ENCODE data around the gene FAM117B. TPM values are rescaled to one million over a fixed set of nuclear protein-coding genes. Genes with fewer than 3 reads are reported as not detected.
A peak's percentile ranks its signal among the peaks of the same experiment; 100 is the strongest.

Gene FAM117B
- total RNA-seq, 2 donors from 2014 or later = 32.1 to 34.0 TPM

DNA sequence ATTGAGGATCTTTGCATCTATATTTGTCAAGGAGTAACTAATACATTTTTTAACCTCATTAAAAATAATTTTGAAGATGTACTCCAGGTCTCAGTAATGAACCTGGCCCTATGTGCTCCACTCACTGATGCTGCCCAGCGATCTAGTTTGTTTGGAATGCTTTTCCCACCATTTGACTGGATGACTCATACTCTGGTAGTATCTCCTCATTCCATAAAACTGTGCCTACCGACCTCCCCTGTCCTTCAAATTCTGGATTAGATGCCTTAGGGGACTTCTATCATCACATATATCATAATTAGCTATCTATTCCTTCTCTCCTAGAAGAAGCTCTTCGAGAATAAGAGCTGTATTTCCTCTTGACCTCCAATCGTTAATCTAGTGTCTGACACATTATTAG, 83.8 kb downstream of the FAM117B start:
- H3K36me3 ChIP-seq (ENCODE audit: control insufficient read depth, insufficient read depth, low read length) = no peaks in the 10 kb centered on the region
- Mint-ChIP-seq H3K36me3 (ENCODE audit: low read depth) (peaks cover 14% of the 10 kb centered on the region), H3K9me3 (peaks cover 27% of the 10 kb centered on the region), H3K4me1 (peaks cover 10% of the 10 kb centered on the region), H3K27ac (peak overlapping the region; percentile 50), H3K4me3 (no peak overlapping the region), H3K27me3 (ENCODE audit: insufficient read depth) (no peaks in the 10 kb centered on the region)
- H3K4me3 ChIP-seq (ENCODE audit: low read length) = no peak overlapping the region
- no peaks in the 10 kb centered on the region for H3K27me3 ChIP-seq (ENCODE audit: control insufficient read depth, insufficient read depth, low read length, poor library complexity, severe bottlenecking)
- no peak overlapping the region for H3K9ac ChIP-seq (ENCODE audit: extremely low read depth, low read length, poor library complexity, severe bottlenecking)
- DNase-seq = no peak
- 84 to 86% methylated on average over 4 of the region's 4 CpGs for WGBS, 2 experiments (ENCODE audit: insufficient coverage in 1 of 2, insufficient read length in 1 of 2)
- H3K9me3 ChIP-seq (ENCODE audit: control insufficient read depth, low read length) = peaks cover 23% of the 10 kb centered on the region
- TF ChIP-seq, protein P1, sequence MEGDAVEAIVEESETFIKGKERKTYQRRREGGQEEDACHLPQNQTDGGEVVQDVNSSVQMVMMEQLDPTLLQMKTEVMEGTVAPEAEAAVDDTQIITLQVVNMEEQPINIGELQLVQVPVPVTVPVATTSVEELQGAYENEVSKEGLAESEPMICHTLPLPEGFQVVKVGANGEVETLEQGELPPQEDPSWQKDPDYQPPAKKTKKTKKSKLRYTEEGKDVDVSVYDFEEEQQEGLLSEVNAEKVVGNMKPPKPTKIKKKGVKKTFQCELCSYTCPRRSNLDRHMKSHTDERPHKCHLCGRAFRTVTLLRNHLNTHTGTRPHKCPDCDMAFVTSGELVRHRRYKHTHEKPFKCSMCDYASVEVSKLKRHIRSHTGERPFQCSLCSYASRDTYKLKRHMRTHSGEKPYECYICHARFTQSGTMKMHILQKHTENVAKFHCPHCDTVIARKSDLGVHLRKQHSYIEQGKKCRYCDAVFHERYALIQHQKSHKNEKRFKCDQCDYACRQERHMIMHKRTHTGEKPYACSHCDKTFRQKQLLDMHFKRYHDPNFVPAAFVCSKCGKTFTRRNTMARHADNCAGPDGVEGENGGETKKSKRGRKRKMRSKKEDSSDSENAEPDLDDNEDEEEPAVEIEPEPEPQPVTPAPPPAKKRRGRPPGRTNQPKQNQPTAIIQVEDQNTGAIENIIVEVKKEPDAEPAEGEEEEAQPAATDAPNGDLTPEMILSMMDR (conservative IDR thresholded peaks at IDR 0.05) = no peak
- no peaks in the 10 kb centered on the region for H3K4me1 ChIP-seq (ENCODE audit: control insufficient read depth, insufficient read depth, low read length)
- H3K27ac ChIP-seq (ENCODE audit: low read depth, low read length) = no peak overlapping the region

DNA sequence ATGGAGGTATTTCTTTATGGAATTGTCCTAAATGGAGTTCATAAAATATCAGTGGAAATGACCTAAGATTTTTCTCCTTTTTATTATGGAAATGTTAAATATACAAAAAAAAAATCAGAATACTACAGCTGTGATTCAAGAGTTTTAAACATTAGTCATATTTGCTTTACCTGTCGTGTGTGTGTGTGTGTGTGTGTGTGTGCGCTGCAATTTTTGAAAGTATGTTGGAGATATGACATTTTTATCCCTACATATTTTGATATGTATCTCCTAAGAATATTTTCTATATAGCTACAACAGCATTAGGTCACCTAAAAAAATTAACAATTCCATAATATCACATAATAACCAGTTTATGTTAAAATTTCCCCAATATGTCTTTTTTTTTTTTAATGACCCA, 85.5 kb downstream of the FAM117B start:
- no CpG with 5 or more reads among the region's 2 CpGs for WGBS, 2 experiments (ENCODE audit: insufficient coverage in 1 of 2, insufficient read length in 1 of 2)
- peaks cover 10% of the 10 kb centered on the region for H3K4me1 Mint-ChIP-seq

DNA sequence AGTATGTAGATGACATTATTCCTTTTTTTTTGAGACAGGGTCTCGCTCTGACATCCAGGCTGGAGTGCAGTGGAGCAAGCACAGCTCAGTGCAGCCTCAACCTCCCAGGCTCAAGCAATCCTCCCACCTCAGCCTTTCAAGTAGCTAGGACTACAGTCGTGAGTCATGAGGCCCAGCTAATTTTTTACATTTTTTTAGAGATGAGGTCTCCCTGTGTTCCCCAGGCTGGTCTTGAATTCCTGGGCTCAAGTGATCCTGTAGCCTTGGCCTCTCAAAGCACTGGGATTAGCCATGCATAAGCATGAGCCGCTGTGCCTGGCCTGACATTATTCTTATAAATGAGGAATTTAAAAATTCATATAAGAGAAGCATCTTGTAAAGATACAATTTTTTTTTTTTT, 86.9 kb downstream of the FAM117B start:
- TF ChIP-seq, protein P1 (conservative IDR thresholded peaks at IDR 0.05) = no peak
- H3K4me1 ChIP-seq (ENCODE audit: control insufficient read depth, insufficient read depth, low read length) = no peaks in the 10 kb centered on the region
- Mint-ChIP-seq H3K36me3 (ENCODE audit: low read depth) (peaks cover 15% of the 10 kb centered on the region), H3K27me3 (ENCODE audit: insufficient read depth) (no peaks in the 10 kb centered on the region), H3K4me1 (peaks cover 10% of the 10 kb centered on the region), H3K27ac (no peak overlapping the region), H3K9me3 (peaks cover 2% of the 10 kb centered on the region), H3K4me3 (no peak overlapping the region)
- DNase-seq = no peak
- no peak overlapping the region for H3K9ac ChIP-seq (ENCODE audit: extremely low read depth, low read length, poor library complexity, severe bottlenecking)
- H3K4me3 ChIP-seq (ENCODE audit: low read length) = no peak overlapping the region
- H3K27ac ChIP-seq (ENCODE audit: low read depth, low read length) = no peak overlapping the region
- 80 to 91% methylated on average over 1 to 3 of the region's 3 CpGs for WGBS, 2 experiments (ENCODE audit: insufficient coverage in 1 of 2, insufficient read length in 1 of 2)
- H3K9me3 ChIP-seq (ENCODE audit: control insufficient read depth, low read length) = peaks cover 6% of the 10 kb centered on the region
- H3K36me3 ChIP-seq (ENCODE audit: control insufficient read depth, insufficient read depth, low read length) = peaks cover 12% of the 10 kb centered on the region
- no peaks in the 10 kb centered on the region for H3K27me3 ChIP-seq (ENCODE audit: control insufficient read depth, insufficient read depth, low read length, poor library complexity, severe bottlenecking)

More for the DNA sequence above, 85.5 kb downstream of the FAM117B start:
- DNase-seq = no peak
- Mint-ChIP-seq H3K9me3 (peaks cover 16% of the 10 kb centered on the region), H3K36me3 (ENCODE audit: low read depth) (peaks cover 14% of the 10 kb centered on the region), H3K27me3 (ENCODE audit: insufficient read depth) (no peaks in the 10 kb centered on the region), H3K27ac (no peak overlapping the region), H3K4me3 (no peak overlapping the region)
- H3K4me1 ChIP-seq (ENCODE audit: control insufficient read depth, insufficient read depth, low read length) = no peaks in the 10 kb centered on the region
- TF ChIP-seq, protein P1 (conservative IDR thresholded peaks at IDR 0.05) = no peak
- no peak overlapping the region for H3K9ac ChIP-seq (ENCODE audit: extremely low read depth, low read length, poor library complexity, severe bottlenecking)
- peaks cover 15% of the 10 kb centered on the region for H3K9me3 ChIP-seq (ENCODE audit: control insufficient read depth, low read length)
- H3K27ac ChIP-seq (ENCODE audit: low read depth, low read length) = no peak overlapping the region
- no peaks in the 10 kb centered on the region for H3K27me3 ChIP-seq (ENCODE audit: control insufficient read depth, insufficient read depth, low read length, poor library complexity, severe bottlenecking)
- H3K4me3 ChIP-seq (ENCODE audit: low read length) = no peak overlapping the region
- peaks cover 8% of the 10 kb centered on the region for H3K36me3 ChIP-seq (ENCODE audit: control insufficient read depth, insufficient read depth, low read length)
